Upper lobe of left lung (tissue), 4 donors: ENCODE measurements around the gene TMSB15C.
"Not testable (repeated sequence)": the region's sequence is repeated elsewhere in the genome, so short reads cannot be mapped to it uniquely, and the experiment has no call there.

ENCODE experiments used
- CTCF ChIP-seq, 6 experiments: fragments of 450-650 bp in 4 of 6; fragments of 200-600 bp in 2 of 6; sonication (generic) in 2 of 6; IDR thresholded peaks; one replicate each; pipeline ENCODE4 v1.5.1; 2016 to 2019; ENCODE audit warnings: antibody characterized with exemption in 6 of 6
- EP300 ChIP-seq, 4 donors: sonication (generic); formaldehyde crosslinking; IDR thresholded peaks; one replicate each; pipeline ENCODE4 v1.5.1; 2017; ENCODE audit warnings: antibody characterized with exemption in 4 of 4, control low read depth in 2 of 4
- POLR2AphosphoS5 ChIP-seq, 2 donors: sonication (generic); formaldehyde crosslinking; IDR thresholded peaks; one replicate each; pipeline ENCODE4 v1.5.1; 2017; ENCODE audit warnings: antibody characterized with exemption in 2 of 2

- TF ChIP-seq CTCF, POLR2AphosphoS5, EP300 (IDR thresholded peaks at IDR 0.05): not testable (repeated sequence)
Observed at GRCh38 chrX:104110491-104111240, 34.6 kb upstream of the TMSB15C start.
